HL-60/S4 (cell line): Measurements from ENCODE around the gene TTC23L.

Source experiments
- in situ Hi-C: fragments of 300-500 bp; cut with MboI; formaldehyde crosslinking; loops from 2 replicates; pipeline ENCODE4 v1.14.3; 2022; ENCODE audit warnings: low sequenced_read_pairs

Gene TTC23L

GRCh38 chr5:34868791-34869190 is 29.8 kb downstream of the TTC23L start:
- in situ Hi-C loops: no loop called here

GRCh38 chr5:34869256-34869655 is 30.3 kb downstream of the TTC23L start:
- in situ Hi-C loops: no loop called here

- in situ Hi-C loops: no loop called here
These were observed 31.4 kb downstream of the TTC23L start for GRCh38 chr5:34870382-34870781.

- in situ Hi-C loops: no loop called here
These were observed 37.3 kb downstream of the TTC23L start for GRCh38 chr5:34876275-34876674.

GRCh38 chr5:34881246-34881645 is 42.3 kb downstream of the TTC23L start:
- in situ Hi-C loops: no loop called here

GRCh38 chr5:34886392-34887119 is 47.6 kb downstream of the TTC23L start:
- in situ Hi-C loops: no loop called here

- in situ Hi-C loops: no loop called here
These were observed 50.4 kb downstream of the TTC23L start for GRCh38 chr5:34889394-34889793.

- in situ Hi-C loops: no loop called here
These were observed 53.0 kb downstream of the TTC23L start for GRCh38 chr5:34891981-34892380.

GRCh38 chr5:34892414-34892813 is 53.5 kb downstream of the TTC23L start:
- in situ Hi-C loops: no loop called here

GRCh38 chr5:34894716-34895115 is 55.8 kb downstream of the TTC23L start:
- in situ Hi-C loops: no loop called here

GRCh38 chr5:34895641-34896419 is 56.9 kb downstream of the TTC23L start:
- in situ Hi-C loops: no loop called here

- in situ Hi-C loops: no loop called here
These were observed 58.7 kb downstream of the TTC23L start for GRCh38 chr5:34897646-34898045.

GRCh38 chr5:34898258-34898895 is 59.4 kb downstream of the TTC23L start:
- in situ Hi-C loops: no loop called here

- in situ Hi-C loops: no loop called here
These were observed 60.1 kb downstream of the TTC23L start for GRCh38 chr5:34899066-34899465.

- in situ Hi-C loops: no loop called here
These were observed 61.7 kb downstream of the TTC23L start for GRCh38 chr5:34900652-34901051.

GRCh38 chr5:34903260-34903659 is 64.3 kb downstream of the TTC23L start:
- in situ Hi-C loops: no loop called here

GRCh38 chr5:34905564-34905963 is 66.6 kb downstream of the TTC23L start:
- in situ Hi-C loops: no loop called here

GRCh38 chr5:34913072-34913471 is 74.1 kb downstream of the TTC23L start:
- in situ Hi-C loops: no loop called here

- in situ Hi-C loops: no loop called here
These were observed 75.7 kb downstream of the TTC23L start for GRCh38 chr5:34914671-34915138.

- in situ Hi-C loops: no loop called here
These were observed 76.3 kb downstream of the TTC23L start, which contains the start of the genes BRIX1 and RAD1 for GRCh38 chr5:34915139-34915855. Gene BRIX1 (plus strand): TSS chr5:34915711. CDS start chr5:34915739, 28 bp downstream. Gene RAD1 (minus strand): TSS chr5:34915504. CDS start chr5:34914892, 612 bp downstream.

- in situ Hi-C loops: no loop called here
These were observed 76.9 kb downstream of the TTC23L start for GRCh38 chr5:34915856-34916192.
